ENCODE data around the gene GRID1. TPM values are rescaled to one million over a fixed set of nuclear protein-coding genes. Genes with fewer than 3 reads are reported as not detected.

Gene GRID1
- total and polyA plus RNA-seq, 10 donors: 0.06 to 0.42 (median 0.15) TPM; not detected in 4

- WGBS, 5 donors: 11 to 47% (median 26%) methylated on average over 2 of the region's 2 CpGs
- H3K9me3 ChIP-seq: peaks cover 0 to 24% (median 7%) of the 10 kb centered on the region in 8 donors
- H3K4me1 ChIP-seq: no peaks in the 10 kb centered on the region
- TF ChIP-seq POLR2AphosphoS5 (IDR thresholded peaks at IDR 0.05) (no peak), CTCF (IDR thresholded peaks at IDR 0.05 in 8 of 11, conservative IDR thresholded peaks at IDR 0.05 in 3 of 11) (no peak), POLR2A (IDR thresholded peaks at IDR 0.05) (no peak)
- no peak overlapping the region for H3K4me3 ChIP-seq
- no peak overlapping the region for H3K27ac ChIP-seq
- intact Hi-C loops (cut with DNase I; ENCODE audit: low total_unique reads): no loop called here
- no peaks in the 10 kb centered on the region for H3K36me3 ChIP-seq
- peaks cover 0 to 43% (median 0%) of the 10 kb centered on the region in 7 donors for H3K27me3 ChIP-seq (replicated peaks in 1 of 7)
- DNase-seq: no peak
Measured at GRCh38 chr10:86030312-86030711, 336.3 kb downstream of the GRID1 start.

GRCh38 chr10:86027346-86027745 lies 339.2 kb downstream of the GRID1 start:
- Histone ChIP-seq H3K4me1 (no peaks in the 10 kb centered on the region), H3K36me3 (no peaks in the 10 kb centered on the region), H3K4me3 (no peak overlapping the region), H3K27me3 (replicated peaks in 1 of 7) (peaks cover 0 to 65% (median 0%) of the 10 kb centered on the region in 7 donors), H3K27ac (no peak overlapping the region), H3K9me3 (peaks cover 0 to 24% (median 7%) of the 10 kb centered on the region in 8 donors)
- no peak for DNase-seq
- intact Hi-C loops (cut with DNase I; ENCODE audit: low total_unique reads): no loop called here
- 66 to 77% (median 72%) methylated on average over 2 of the region's 2 CpGs for WGBS, 5 donors
- TF ChIP-seq CTCF (IDR thresholded peaks at IDR 0.05 in 8 of 11, conservative IDR thresholded peaks at IDR 0.05 in 3 of 11) (no peak), POLR2A (IDR thresholded peaks at IDR 0.05) (no peak), POLR2AphosphoS5 (IDR thresholded peaks at IDR 0.05) (no peak)

GRCh38 chr10:86025509-86025908 lies 341.1 kb downstream of the GRID1 start:
- H3K9me3 ChIP-seq: peaks cover 0 to 10% (median 4%) of the 10 kb centered on the region in 8 donors
- peaks cover 0 to 54% (median 0%) of the 10 kb centered on the region in 7 donors for H3K27me3 ChIP-seq (replicated peaks in 1 of 7)
- no peak overlapping the region for H3K4me3 ChIP-seq
- no peaks in the 10 kb centered on the region for H3K36me3 ChIP-seq
- H3K4me1 ChIP-seq: peaks cover 0 to 3% (median 1%) of the 10 kb centered on the region in 6 donors
- H3K27ac ChIP-seq: no peak overlapping the region
- intact Hi-C loops (cut with DNase I; ENCODE audit: low total_unique reads): no loop called here
- TF ChIP-seq CTCF (IDR thresholded peaks at IDR 0.05 in 8 of 11, conservative IDR thresholded peaks at IDR 0.05 in 3 of 11) (no peak), POLR2A (IDR thresholded peaks at IDR 0.05) (no peak), POLR2AphosphoS5 (IDR thresholded peaks at IDR 0.05) (no peak)
- 85 to 94% (median 87%) methylated on average over 3 of the region's 3 CpGs for WGBS, 5 donors
- no peak for DNase-seq

- intact Hi-C loops (cut with DNase I; ENCODE audit: low total_unique reads): no loop called here
- Histone ChIP-seq H3K27ac (no peak overlapping the region), H3K9me3 (no peaks in the 10 kb centered on the region), H3K4me3 (no peak overlapping the region), H3K4me1 (peaks cover 0 to 13% (median 9%) of the 10 kb centered on the region in 6 donors), H3K36me3 (no peaks in the 10 kb centered on the region), H3K27me3 (replicated peaks in 1 of 7) (peaks cover 0 to 51% (median 0%) of the 10 kb centered on the region in 7 donors)
- TF ChIP-seq POLR2A (IDR thresholded peaks at IDR 0.05) (no peak), POLR2AphosphoS5 (IDR thresholded peaks at IDR 0.05) (no peak), CTCF (IDR thresholded peaks at IDR 0.05 in 8 of 11, conservative IDR thresholded peaks at IDR 0.05 in 3 of 11) (no peak)
- WGBS, 5 donors: 67 to 71% (median 70%) methylated on average over 4 to 8 of the region's 8 CpGs
- DNase-seq: no peak
Measured at GRCh38 chr10:86024281-86025041, 342.1 kb downstream of the GRID1 start.
